IMR-90 (cell line): Measurements from ENCODE around the gene TRUB2.

Experiments
- CHD1 ChIP-seq: IDR thresholded peaks from 2 replicates; pipeline ENCODE4 v1.6.1; 2012; ENCODE audit warnings: low read depth, low read length, improper control_type of control experiment
- FOS ChIP-seq: fragments of 150-350 bp; IDR thresholded peaks from 2 replicates; pipeline ENCODE4 v1.6.1; 2016; ENCODE audit warnings: low read depth, low read length
- MAZ ChIP-seq: IDR thresholded peaks from 2 replicates; pipeline ENCODE4 v1.6.1; 2012; ENCODE audit warnings: low read depth, mild to moderate bottlenecking, low read length, improper control_type of control experiment, moderate library complexity, borderline replicate concordance
- NFE2L2 ChIP-seq: fragments of 150-350 bp; IDR thresholded peaks from 2 replicates; pipeline ENCODE4 v1.6.1; 2016; ENCODE audit warnings: low read depth, mild to moderate bottlenecking, low read length
- POLR2A ChIP-seq: IDR thresholded peaks from 2 replicates; pipeline ENCODE4 v1.6.1; 2012; ENCODE audit warnings: mild to moderate bottlenecking, low read depth, low read length
- RAD21 ChIP-seq: IDR thresholded peaks from 2 replicates; pipeline ENCODE4 v1.6.1; 2012; ENCODE audit warnings: low read length, improper control_type of control experiment
- RCOR1 ChIP-seq: IDR thresholded peaks from 2 replicates; pipeline ENCODE4 v1.6.1; 2012; ENCODE audit warnings: mild to moderate bottlenecking, low read length, improper control_type of control experiment; ENCODE audit not compliant: insufficient replicate concordance
- SMC3 ChIP-seq: fragments of 150-350 bp; IDR thresholded peaks from 2 replicates; pipeline ENCODE4 v1.6.1; 2016; ENCODE audit warnings: low read depth, mild to moderate bottlenecking, antibody characterized with exemption, low read length, moderate library complexity
- TF ChIP-seq, protein P1 (sequence below): conservative IDR thresholded peaks from 2 replicates; pipeline ENCODE4 v1.5.1; 2012; ENCODE audit warnings: mild to moderate bottlenecking, low read depth, low read length, improper control_type of control experiment

DNA sequence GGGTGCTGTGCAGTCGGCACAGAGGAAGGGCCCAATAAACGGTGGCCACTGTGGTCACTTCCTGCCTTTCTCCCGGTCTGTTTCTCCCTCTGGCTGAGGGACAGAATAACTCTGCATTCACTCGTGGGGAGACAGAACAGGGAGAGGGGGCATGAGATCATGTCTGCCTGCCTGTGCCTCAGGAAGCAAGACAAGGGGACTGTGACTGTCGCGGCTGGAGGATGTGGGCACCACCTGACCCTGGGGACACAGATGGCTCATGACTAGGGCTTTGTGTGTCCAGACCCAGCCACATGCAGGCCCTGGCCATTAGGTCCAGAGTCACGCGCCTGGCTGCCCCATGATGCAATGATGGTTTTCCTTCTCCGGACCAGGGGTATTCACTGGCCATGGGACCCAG, 5.8 kb downstream of the TRUB2 start:
- TF ChIP-seq POLR2A = no peak
- no peak for TF ChIP-seq MAZ
- TF ChIP-seq, protein P1, sequence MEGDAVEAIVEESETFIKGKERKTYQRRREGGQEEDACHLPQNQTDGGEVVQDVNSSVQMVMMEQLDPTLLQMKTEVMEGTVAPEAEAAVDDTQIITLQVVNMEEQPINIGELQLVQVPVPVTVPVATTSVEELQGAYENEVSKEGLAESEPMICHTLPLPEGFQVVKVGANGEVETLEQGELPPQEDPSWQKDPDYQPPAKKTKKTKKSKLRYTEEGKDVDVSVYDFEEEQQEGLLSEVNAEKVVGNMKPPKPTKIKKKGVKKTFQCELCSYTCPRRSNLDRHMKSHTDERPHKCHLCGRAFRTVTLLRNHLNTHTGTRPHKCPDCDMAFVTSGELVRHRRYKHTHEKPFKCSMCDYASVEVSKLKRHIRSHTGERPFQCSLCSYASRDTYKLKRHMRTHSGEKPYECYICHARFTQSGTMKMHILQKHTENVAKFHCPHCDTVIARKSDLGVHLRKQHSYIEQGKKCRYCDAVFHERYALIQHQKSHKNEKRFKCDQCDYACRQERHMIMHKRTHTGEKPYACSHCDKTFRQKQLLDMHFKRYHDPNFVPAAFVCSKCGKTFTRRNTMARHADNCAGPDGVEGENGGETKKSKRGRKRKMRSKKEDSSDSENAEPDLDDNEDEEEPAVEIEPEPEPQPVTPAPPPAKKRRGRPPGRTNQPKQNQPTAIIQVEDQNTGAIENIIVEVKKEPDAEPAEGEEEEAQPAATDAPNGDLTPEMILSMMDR = no peak
- TF ChIP-seq FOS = no peak
- TF ChIP-seq SMC3 = no peak
- no peak for TF ChIP-seq NFE2L2
- TF ChIP-seq CHD1 = no peak
- TF ChIP-seq RAD21 = no peak
- no peak for TF ChIP-seq RCOR1
